Neuron (in vitro differentiated cells): Measurements from ENCODE around the gene TAF1B.

Experiments used
- H2AFZ ChIP-seq: one replicate; pipeline ENCODE4 v1.6.1; 2013; ENCODE audit warnings: low read depth, mild to moderate bottlenecking, inconsistent platforms, low read length, moderate library complexity
- H3K27me3 ChIP-seq: one replicate; pipeline ENCODE4 v1.6.1; 2013; ENCODE audit warnings: low read length; ENCODE audit not compliant: insufficient read depth
- H3K36me3 ChIP-seq: one replicate; pipeline ENCODE4 v1.6.1; 2013; ENCODE audit warnings: low read length; ENCODE audit not compliant: insufficient read depth
- H3K4me1 ChIP-seq: one replicate; pipeline ENCODE4 v1.6.1; 2013; ENCODE audit warnings: low read length; ENCODE audit not compliant: insufficient read depth
- H3K4me3 ChIP-seq: 2 replicates; pipeline ENCODE4 v1.5.1; 2013; ENCODE audit warnings: mild to moderate bottlenecking, low read length, moderate library complexity
- H3K9me3 ChIP-seq: one replicate; pipeline ENCODE4 v1.6.1; 2013; ENCODE audit warnings: low read length

Gene TAF1B

GRCh38 chr2:9975805-9976447, 132.7 kb downstream of the TAF1B start:
- Histone ChIP-seq H3K9me3 (no peaks in the 10 kb centered on the region), H3K4me1 (peaks cover 13% of the 10 kb centered on the region), H2AFZ (no peak overlapping the region), H3K36me3 (no peaks in the 10 kb centered on the region), H3K27me3 (no peaks in the 10 kb centered on the region), H3K4me3 (no peak overlapping the region)

GRCh38 chr2:9979977-9980376, 136.7 kb downstream of the TAF1B start:
- no peak overlapping the region for H2AFZ ChIP-seq
- H3K4me1 ChIP-seq = no peaks in the 10 kb centered on the region
- no peaks in the 10 kb centered on the region for H3K27me3 ChIP-seq
- H3K4me3 ChIP-seq = no peak overlapping the region
- no peaks in the 10 kb centered on the region for H3K36me3 ChIP-seq
- H3K9me3 ChIP-seq = no peaks in the 10 kb centered on the region

GRCh38 chr2:9980520-9980919, 137.2 kb downstream of the TAF1B start:
- Histone ChIP-seq H3K36me3 (no peaks in the 10 kb centered on the region), H3K4me1 (no peaks in the 10 kb centered on the region), H3K27me3 (no peaks in the 10 kb centered on the region), H2AFZ (no peak overlapping the region), H3K4me3 (no peak overlapping the region), H3K9me3 (no peaks in the 10 kb centered on the region)

GRCh38 chr2:9981655-9982054, 138.4 kb downstream of the TAF1B start:
- no peaks in the 10 kb centered on the region for H3K9me3 ChIP-seq
- no peak overlapping the region for H2AFZ ChIP-seq
- H3K27me3 ChIP-seq = no peaks in the 10 kb centered on the region
- H3K4me3 ChIP-seq = no peak overlapping the region
- H3K4me1 ChIP-seq = no peaks in the 10 kb centered on the region
- H3K36me3 ChIP-seq = no peaks in the 10 kb centered on the region

- H3K4me1 ChIP-seq = no peaks in the 10 kb centered on the region
- no peaks in the 10 kb centered on the region for H3K9me3 ChIP-seq
- no peak overlapping the region for H3K4me3 ChIP-seq
- H2AFZ ChIP-seq = no peak overlapping the region
- no peaks in the 10 kb centered on the region for H3K27me3 ChIP-seq
- H3K36me3 ChIP-seq = no peaks in the 10 kb centered on the region
Observed at GRCh38 chr2:9982248-9982647, 139.0 kb downstream of the TAF1B start.

GRCh38 chr2:9982891-9983290, 139.6 kb downstream of the TAF1B start:
- no peaks in the 10 kb centered on the region for H3K9me3 ChIP-seq
- no peaks in the 10 kb centered on the region for H3K27me3 ChIP-seq
- no peak overlapping the region for H3K4me3 ChIP-seq

GRCh38 chr2:9983401-9984216, 140.3 kb downstream of the TAF1B start:
- H3K36me3 ChIP-seq = no peaks in the 10 kb centered on the region
- H3K9me3 ChIP-seq = no peaks in the 10 kb centered on the region
- H3K4me3 ChIP-seq = no peak overlapping the region
- H3K27me3 ChIP-seq = no peaks in the 10 kb centered on the region
- H3K4me1 ChIP-seq = no peaks in the 10 kb centered on the region
- no peak overlapping the region for H2AFZ ChIP-seq

More at GRCh38 chr2:9982891-9983290, 139.6 kb downstream of the TAF1B start:
- Histone ChIP-seq H2AFZ (no peak overlapping the region), H3K4me1 (no peaks in the 10 kb centered on the region), H3K36me3 (no peaks in the 10 kb centered on the region)
